Neural cell (in vitro differentiated cells): ENCODE results near the gene DOCK2. TPM values are rescaled to one million over a fixed set of nuclear protein-coding genes. Genes with fewer than 3 reads are reported as not detected.

Experiments
- H2AFZ ChIP-seq: fragments of 200-600, 300-800 bp; sonication (generic), shearing (Covaris generic); 2 replicates; pipeline ENCODE4 v1.6.0; 2014; ENCODE audit warnings: low read depth, mild to moderate bottlenecking, antibody characterized with exemption, low read length, moderate library complexity
- H3F3A ChIP-seq: fragments of 200-600 bp; shearing (Covaris generic); 2 replicates; pipeline ENCODE4 v1.6.1; 2016; ENCODE audit warnings: mild to moderate bottlenecking, moderate library complexity, mixed read lengths, antibody characterized with exemption, low read length; ENCODE audit not compliant: insufficient read depth, poor library complexity, severe bottlenecking
- H3K27ac ChIP-seq: fragments of 200-600, 300-800 bp; sonication (generic), shearing (Covaris generic); 2 replicates; pipeline ENCODE4 v1.5.1; 2014; ENCODE audit warnings: mild to moderate bottlenecking, low read length, moderate library complexity
- H3K27me3 ChIP-seq: fragments of 300-800, 200-600 bp; sonication (generic), shearing (Covaris generic); 2 replicates; pipeline ENCODE4 v1.6.0; 2014; ENCODE audit warnings: mild to moderate bottlenecking, low read depth, low read length, moderate library complexity; ENCODE audit not compliant: insufficient read depth
- H3K36me3 ChIP-seq: fragments of 300-800, 200-600 bp; sonication (generic), shearing (Covaris generic); 2 replicates; pipeline ENCODE4 v1.5.1; 2014; ENCODE audit warnings: mild to moderate bottlenecking, antibody characterized with exemption, low read length, moderate library complexity; ENCODE audit not compliant: insufficient read depth
- H3K4me2 ChIP-seq: fragments of 300-800, 200-600 bp; sonication (generic), shearing (Covaris generic); 2 replicates; pipeline ENCODE4 v1.6.0; 2014; ENCODE audit warnings: mild to moderate bottlenecking, low read length
- H3K4me3 ChIP-seq: fragments of 300-800, 200-600 bp; sonication (generic), shearing (Covaris generic); 2 replicates; pipeline ENCODE4 v1.5.1; 2014; ENCODE audit warnings: mild to moderate bottlenecking, low read length, moderate library complexity
- H3K79me2 ChIP-seq: fragments of 200-600 bp; shearing (Covaris generic); replicated peaks from 2 replicates; pipeline ENCODE4 v1.6.0; 2014; ENCODE audit warnings: mild to moderate bottlenecking, low read length, moderate library complexity; ENCODE audit not compliant: insufficient read depth
- H3K9ac ChIP-seq: fragments of 300-800, 200-600 bp; sonication (generic), shearing (Covaris generic); 2 replicates; pipeline ENCODE4 v1.6.1; 2016; ENCODE audit warnings: mild to moderate bottlenecking, low read length, mixed read lengths
- H3K9me2 ChIP-seq: fragments of 200-600 bp; shearing (Covaris generic); 2 replicates; pipeline ENCODE4 v1.6.1; 2016; ENCODE audit warnings: mild to moderate bottlenecking, low read length, mixed read lengths; ENCODE audit not compliant: insufficient read depth
- H3K9me3 ChIP-seq: fragments of 200-600, 300-800 bp; sonication (generic), shearing (Covaris generic); 2 replicates; pipeline ENCODE4 v1.6.1; 2016; ENCODE audit warnings: mild to moderate bottlenecking, mixed run types, low read length, moderate library complexity, mixed read lengths
- H4K20me1 ChIP-seq: fragments of 200-600 bp; shearing (Covaris generic); 2 replicates; pipeline ENCODE4 v1.6.1; 2016; ENCODE audit warnings: mild to moderate bottlenecking, mixed run types; ENCODE audit not compliant: insufficient read depth
- EP300 ChIP-seq: fragments of 450-650 bp; conservative IDR thresholded peaks from 2 replicates; pipeline ENCODE4 v1.6.1; 2014; ENCODE audit warnings: antibody characterized with exemption, mild to moderate bottlenecking, moderate library complexity; ENCODE audit not compliant: poor library complexity, severe bottlenecking
- EZH2 ChIP-seq: fragments of 200-600, 300-800 bp; shearing (Covaris generic), sonication (generic); IDR thresholded peaks from 2 replicates; pipeline ENCODE4 v1.6.1; 2014; ENCODE audit warnings: antibody characterized with exemption, low read length, borderline replicate concordance, mild to moderate bottlenecking; ENCODE audit not compliant: insufficient read depth, poor library complexity, severe bottlenecking
- MXI1 ChIP-seq: fragments of 450-650 bp; conservative IDR thresholded peaks from 2 replicates; pipeline ENCODE4 v1.6.1; 2014; ENCODE audit warnings: antibody characterized with exemption, mild to moderate bottlenecking; ENCODE audit not compliant: poor library complexity, severe bottlenecking
- POLR2AphosphoS5 ChIP-seq: IDR thresholded peaks from 2 replicates; pipeline ENCODE4 v1.6.1; 2012
- RAD21 ChIP-seq: fragments of 450-650 bp; conservative IDR thresholded peaks from 2 replicates; pipeline ENCODE4 v1.6.1; 2014; ENCODE audit warnings: antibody characterized with exemption, mild to moderate bottlenecking, moderate library complexity
- SMC3 ChIP-seq: fragments of 450-650 bp; conservative IDR thresholded peaks from 2 replicates; pipeline ENCODE4 v1.6.1; 2014; ENCODE audit warnings: antibody characterized with exemption, mild to moderate bottlenecking, moderate library complexity; ENCODE audit not compliant: poor library complexity
- TAF1 ChIP-seq: IDR thresholded peaks from 2 replicates; pipeline ENCODE4 v1.6.1; 2012; ENCODE audit warnings: low read depth
- polyA plus RNA-seq: library from polyadenylated mRNA; depleted of rRNA; stranded (reverse); fragments of >200 nt; gene quantifications from 2 replicates; pipeline ENCODE4 v1.2.3, GENCODE V29; 2014
- TF ChIP-seq, protein P1 (sequence below): IDR thresholded peaks from 2 replicates; pipeline ENCODE4 v1.6.1; 2012; ENCODE audit warnings: borderline replicate concordance
- TF ChIP-seq, protein P2 (sequence below): fragments of 450-650 bp; IDR thresholded peaks from 2 replicates; pipeline ENCODE4 v1.5.1; 2014; ENCODE audit warnings: antibody characterized with exemption, mild to moderate bottlenecking, moderate library complexity; ENCODE audit not compliant: poor library complexity, severe bottlenecking

DOCK2 gene
- polyA plus RNA-seq, 1 donor from 2014 or later = 0.15 TPM

DNA sequence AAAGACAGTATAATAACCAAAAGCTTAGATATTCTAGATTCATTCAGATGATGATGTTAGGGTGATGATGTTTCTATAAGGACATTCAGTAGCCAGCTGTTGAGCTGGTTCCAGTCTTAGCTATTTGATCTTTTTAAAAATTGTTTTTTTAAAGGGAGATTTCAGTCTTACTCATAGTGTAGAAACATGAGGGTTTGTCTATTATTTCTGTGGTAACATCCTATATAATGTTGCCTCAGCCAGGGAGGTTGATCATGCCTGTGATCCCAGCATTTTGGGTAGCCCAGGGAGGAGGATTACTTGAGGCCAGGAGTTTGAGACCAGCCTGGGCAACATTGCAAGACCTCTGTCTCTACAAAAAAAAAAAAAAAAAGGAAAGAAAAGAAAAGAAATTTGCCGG lies 167.8 kb downstream of the DOCK2 start:
- Histone ChIP-seq H3K4me2 (no peak overlapping the region), H3F3A (no peaks in the 10 kb centered on the region), H3K9me3 (no peaks in the 10 kb centered on the region), H2AFZ (no peak overlapping the region), H3K79me2 (no peaks in the 10 kb centered on the region), H3K36me3 (no peaks in the 10 kb centered on the region), H4K20me1 (no peaks in the 10 kb centered on the region), H3K9ac (no peak overlapping the region), H3K27me3 (no peaks in the 10 kb centered on the region), H3K9me2 (no peaks in the 10 kb centered on the region), H3K4me3 (no peak overlapping the region), H3K27ac (no peak overlapping the region)
- TF ChIP-seq, protein P1, sequence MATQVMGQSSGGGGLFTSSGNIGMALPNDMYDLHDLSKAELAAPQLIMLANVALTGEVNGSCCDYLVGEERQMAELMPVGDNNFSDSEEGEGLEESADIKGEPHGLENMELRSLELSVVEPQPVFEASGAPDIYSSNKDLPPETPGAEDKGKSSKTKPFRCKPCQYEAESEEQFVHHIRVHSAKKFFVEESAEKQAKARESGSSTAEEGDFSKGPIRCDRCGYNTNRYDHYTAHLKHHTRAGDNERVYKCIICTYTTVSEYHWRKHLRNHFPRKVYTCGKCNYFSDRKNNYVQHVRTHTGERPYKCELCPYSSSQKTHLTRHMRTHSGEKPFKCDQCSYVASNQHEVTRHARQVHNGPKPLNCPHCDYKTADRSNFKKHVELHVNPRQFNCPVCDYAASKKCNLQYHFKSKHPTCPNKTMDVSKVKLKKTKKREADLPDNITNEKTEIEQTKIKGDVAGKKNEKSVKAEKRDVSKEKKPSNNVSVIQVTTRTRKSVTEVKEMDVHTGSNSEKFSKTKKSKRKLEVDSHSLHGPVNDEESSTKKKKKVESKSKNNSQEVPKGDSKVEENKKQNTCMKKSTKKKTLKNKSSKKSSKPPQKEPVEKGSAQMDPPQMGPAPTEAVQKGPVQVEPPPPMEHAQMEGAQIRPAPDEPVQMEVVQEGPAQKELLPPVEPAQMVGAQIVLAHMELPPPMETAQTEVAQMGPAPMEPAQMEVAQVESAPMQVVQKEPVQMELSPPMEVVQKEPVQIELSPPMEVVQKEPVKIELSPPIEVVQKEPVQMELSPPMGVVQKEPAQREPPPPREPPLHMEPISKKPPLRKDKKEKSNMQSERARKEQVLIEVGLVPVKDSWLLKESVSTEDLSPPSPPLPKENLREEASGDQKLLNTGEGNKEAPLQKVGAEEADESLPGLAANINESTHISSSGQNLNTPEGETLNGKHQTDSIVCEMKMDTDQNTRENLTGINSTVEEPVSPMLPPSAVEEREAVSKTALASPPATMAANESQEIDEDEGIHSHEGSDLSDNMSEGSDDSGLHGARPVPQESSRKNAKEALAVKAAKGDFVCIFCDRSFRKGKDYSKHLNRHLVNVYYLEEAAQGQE = no peak
- TF ChIP-seq SMC3 (no peak), EP300 (no peak), POLR2AphosphoS5 (no peak), TAF1 (no peak), RAD21 (no peak), EZH2 (no peak), MXI1 (no peak)
- TF ChIP-seq, protein P2, sequence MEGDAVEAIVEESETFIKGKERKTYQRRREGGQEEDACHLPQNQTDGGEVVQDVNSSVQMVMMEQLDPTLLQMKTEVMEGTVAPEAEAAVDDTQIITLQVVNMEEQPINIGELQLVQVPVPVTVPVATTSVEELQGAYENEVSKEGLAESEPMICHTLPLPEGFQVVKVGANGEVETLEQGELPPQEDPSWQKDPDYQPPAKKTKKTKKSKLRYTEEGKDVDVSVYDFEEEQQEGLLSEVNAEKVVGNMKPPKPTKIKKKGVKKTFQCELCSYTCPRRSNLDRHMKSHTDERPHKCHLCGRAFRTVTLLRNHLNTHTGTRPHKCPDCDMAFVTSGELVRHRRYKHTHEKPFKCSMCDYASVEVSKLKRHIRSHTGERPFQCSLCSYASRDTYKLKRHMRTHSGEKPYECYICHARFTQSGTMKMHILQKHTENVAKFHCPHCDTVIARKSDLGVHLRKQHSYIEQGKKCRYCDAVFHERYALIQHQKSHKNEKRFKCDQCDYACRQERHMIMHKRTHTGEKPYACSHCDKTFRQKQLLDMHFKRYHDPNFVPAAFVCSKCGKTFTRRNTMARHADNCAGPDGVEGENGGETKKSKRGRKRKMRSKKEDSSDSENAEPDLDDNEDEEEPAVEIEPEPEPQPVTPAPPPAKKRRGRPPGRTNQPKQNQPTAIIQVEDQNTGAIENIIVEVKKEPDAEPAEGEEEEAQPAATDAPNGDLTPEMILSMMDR = no peak

DNA sequence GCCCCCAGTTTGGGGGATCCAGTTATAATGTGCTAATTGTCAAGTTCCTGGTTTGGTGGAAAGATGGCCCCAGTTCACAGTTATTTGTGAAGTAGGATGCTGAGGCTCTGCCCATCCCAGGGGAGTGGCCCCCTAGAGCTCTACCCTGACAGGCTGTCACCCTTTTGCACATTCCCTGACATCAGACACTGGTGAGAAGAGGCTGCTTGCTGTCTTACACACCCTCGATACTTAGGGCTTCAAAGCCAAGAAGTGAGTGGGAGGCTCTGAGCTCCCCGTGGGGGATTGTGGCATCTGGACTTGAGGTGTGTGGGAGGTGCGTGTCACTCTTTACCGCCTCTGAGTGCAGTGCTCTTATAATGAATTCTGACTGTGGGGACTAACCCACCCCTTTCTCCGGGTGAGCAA lies 168.5 kb downstream of the DOCK2 start:
- Histone ChIP-seq H4K20me1 (no peaks in the 10 kb centered on the region), H3K4me3 (no peak overlapping the region), H3K9ac (no peak overlapping the region), H3K9me2 (no peaks in the 10 kb centered on the region), H3K27me3 (no peaks in the 10 kb centered on the region), H3K36me3 (no peaks in the 10 kb centered on the region), H2AFZ (no peak overlapping the region), H3K27ac (no peak overlapping the region), H3K79me2 (no peaks in the 10 kb centered on the region), H3K4me2 (no peak overlapping the region), H3F3A (no peaks in the 10 kb centered on the region), H3K9me3 (no peaks in the 10 kb centered on the region)
- TF ChIP-seq EP300 = no peak
- TF ChIP-seq POLR2AphosphoS5 = no peak
- no peak for TF ChIP-seq MXI1
- TF ChIP-seq RAD21 = no peak
- TF ChIP-seq, protein P2 = no peak
- TF ChIP-seq, protein P1 = no peak
- no peak for TF ChIP-seq TAF1
- TF ChIP-seq EZH2 = no peak
- no peak for TF ChIP-seq SMC3
